Stimulated activated naive CD8-positive, alpha-beta T cell treated with anti-CD3 and anti-CD28 coated beads, Interleukin-15, Interleukin-2, amounts not matched to agents 100 ng/mL and 50 ng/mL, for 24 hours (primary cell): ENCODE data around the gene SLCO2A1.

Experiments used
- H3K27ac Mint-ChIP-seq: one replicate; pipeline ENCODE4 v1.8.0; 2021; ENCODE audit warnings: mild to moderate bottlenecking, mixed read lengths
- H3K27me3 Mint-ChIP-seq: one replicate; pipeline ENCODE4 v1.8.0; 2021; ENCODE audit warnings: mixed read lengths
- H3K36me3 Mint-ChIP-seq: one replicate; pipeline ENCODE4 v1.8.0; 2021; ENCODE audit warnings: low read depth, mixed read lengths
- H3K4me1 Mint-ChIP-seq: one replicate; pipeline ENCODE4 v1.8.0; 2021; ENCODE audit warnings: low read depth, mixed read lengths
- H3K4me3 Mint-ChIP-seq: one replicate; pipeline ENCODE4 v1.8.0; 2021; ENCODE audit warnings: mild to moderate bottlenecking, mixed read lengths
- H3K9me3 Mint-ChIP-seq: one replicate; pipeline ENCODE4 v1.8.0; 2021; ENCODE audit warnings: mixed read lengths

SLCO2A1 gene

DNA sequence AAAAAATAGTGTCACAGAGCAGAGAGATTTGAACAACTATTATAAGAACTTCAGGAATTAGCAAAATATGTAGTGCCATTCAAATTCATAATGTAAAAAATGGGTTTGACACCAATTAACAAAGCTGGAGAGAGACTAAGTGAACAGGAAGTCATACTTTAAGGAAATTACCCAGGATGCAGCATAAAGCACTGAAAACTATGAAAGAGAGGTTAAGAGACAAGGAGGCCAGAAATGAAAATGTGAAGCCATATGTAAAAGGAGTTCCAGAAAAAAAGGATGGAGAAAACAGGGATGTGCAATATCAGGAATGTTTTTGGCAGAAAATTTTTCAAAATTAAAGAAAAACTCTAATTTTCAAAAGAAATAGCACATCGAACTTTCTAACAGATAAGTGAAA, 57.6 kb downstream of the SLCO2A1 start:
- no peaks in the 10 kb centered on the region for H3K36me3 Mint-ChIP-seq
- H3K9me3 Mint-ChIP-seq, result no peaks in the 10 kb centered on the region
- H3K4me1 Mint-ChIP-seq, result no peaks in the 10 kb centered on the region
- no peak overlapping the region for H3K27ac Mint-ChIP-seq
- peaks cover 5% of the 10 kb centered on the region for H3K27me3 Mint-ChIP-seq
- no peak overlapping the region for H3K4me3 Mint-ChIP-seq

DNA sequence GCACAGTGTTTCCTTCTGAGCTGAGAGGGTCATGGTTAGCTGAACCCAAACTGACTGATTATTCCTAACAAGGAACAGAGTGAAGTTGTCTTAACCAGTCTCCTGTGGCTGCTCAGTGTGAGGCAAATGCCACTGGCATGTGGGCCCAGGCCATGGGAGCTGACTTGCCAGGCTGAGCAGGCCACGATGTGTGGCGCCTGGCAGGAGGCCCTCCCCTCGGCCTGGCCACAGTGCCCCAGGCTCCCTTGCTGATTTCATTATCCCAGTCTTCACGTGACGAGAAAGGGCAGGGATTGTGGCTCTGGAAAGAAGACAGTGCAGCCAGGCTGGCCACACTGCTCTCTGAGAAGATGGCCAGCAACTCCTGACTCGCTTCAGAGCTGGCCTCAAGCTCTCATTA, 58.8 kb downstream of the SLCO2A1 start:
- H3K9me3 Mint-ChIP-seq, result no peaks in the 10 kb centered on the region
- H3K4me3 Mint-ChIP-seq, result no peak overlapping the region
- no peaks in the 10 kb centered on the region for H3K4me1 Mint-ChIP-seq
- H3K27me3 Mint-ChIP-seq, result peaks cover 5% of the 10 kb centered on the region
- no peaks in the 10 kb centered on the region for H3K36me3 Mint-ChIP-seq
- H3K27ac Mint-ChIP-seq, result no peak overlapping the region

DNA sequence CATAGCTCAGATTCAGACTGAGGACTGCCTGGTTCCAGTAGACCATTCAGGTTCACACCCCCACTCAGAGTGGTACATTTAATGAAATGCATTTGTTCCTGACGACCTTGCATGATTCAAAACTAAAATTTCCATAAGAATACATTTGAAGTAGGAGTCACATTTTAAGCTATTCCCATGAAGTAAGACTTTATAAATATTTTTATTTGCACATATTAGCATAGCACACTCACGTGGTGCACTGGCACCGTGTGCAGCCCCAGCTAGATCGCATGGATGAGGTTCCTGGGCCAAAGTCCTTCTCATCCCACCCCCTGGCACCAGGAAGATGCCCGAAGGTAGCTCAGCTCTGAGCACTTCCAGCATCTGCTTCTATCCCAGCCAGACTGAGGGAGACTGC, 59.4 kb downstream of the SLCO2A1 start:
- no peaks in the 10 kb centered on the region for H3K36me3 Mint-ChIP-seq
- no peaks in the 10 kb centered on the region for H3K27me3 Mint-ChIP-seq
- H3K27ac Mint-ChIP-seq, result no peak overlapping the region
- H3K4me3 Mint-ChIP-seq, result no peak overlapping the region
- H3K4me1 Mint-ChIP-seq, result no peaks in the 10 kb centered on the region
- H3K9me3 Mint-ChIP-seq, result no peaks in the 10 kb centered on the region

DNA sequence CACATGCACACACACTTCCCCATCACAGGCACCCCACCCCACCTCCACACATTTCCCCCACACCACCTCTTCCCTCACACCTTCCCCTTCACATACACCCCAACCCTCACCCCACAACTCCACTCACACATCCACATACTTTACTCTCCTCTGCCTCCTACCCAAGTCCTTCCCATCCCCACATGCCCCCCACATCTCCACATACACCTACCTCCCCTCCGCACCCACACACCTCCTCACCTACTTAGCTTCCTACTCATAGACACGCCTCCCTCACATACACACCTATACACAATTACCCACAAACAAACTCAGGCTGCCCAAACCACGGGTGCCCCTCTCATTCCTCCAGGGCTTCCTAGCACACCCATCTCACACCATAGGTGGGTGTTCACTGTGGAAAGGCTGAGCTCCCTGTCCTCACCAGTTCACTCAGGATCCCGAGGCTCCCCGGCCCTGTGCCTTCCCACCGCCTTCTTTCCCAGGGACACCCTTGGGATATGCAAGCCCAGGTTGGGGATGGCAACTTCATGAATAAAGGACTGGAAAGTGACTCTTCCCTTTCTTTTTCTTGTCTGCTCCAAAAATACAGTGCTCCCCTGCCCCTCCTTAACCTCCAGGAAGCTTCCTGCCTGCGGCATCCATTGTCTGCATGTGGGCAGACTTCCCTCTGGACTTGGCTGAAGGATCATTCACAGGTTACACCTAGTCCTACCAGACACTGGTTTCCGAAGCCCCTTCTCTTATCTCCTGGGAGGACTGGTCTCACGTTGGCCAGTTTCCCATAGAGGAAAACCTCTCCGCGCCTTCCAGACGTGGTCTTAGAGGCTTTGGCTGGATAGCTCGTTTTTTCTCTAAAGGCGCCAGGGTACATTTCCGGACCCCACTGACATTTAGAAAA, 61.5 kb downstream of the SLCO2A1 start:
- H3K36me3 Mint-ChIP-seq, result no peaks in the 10 kb centered on the region
- no peak overlapping the region for H3K27ac Mint-ChIP-seq
- no peak overlapping the region for H3K4me3 Mint-ChIP-seq
- no peaks in the 10 kb centered on the region for H3K27me3 Mint-ChIP-seq
- H3K9me3 Mint-ChIP-seq, result no peaks in the 10 kb centered on the region
- H3K4me1 Mint-ChIP-seq, result no peaks in the 10 kb centered on the region

DNA sequence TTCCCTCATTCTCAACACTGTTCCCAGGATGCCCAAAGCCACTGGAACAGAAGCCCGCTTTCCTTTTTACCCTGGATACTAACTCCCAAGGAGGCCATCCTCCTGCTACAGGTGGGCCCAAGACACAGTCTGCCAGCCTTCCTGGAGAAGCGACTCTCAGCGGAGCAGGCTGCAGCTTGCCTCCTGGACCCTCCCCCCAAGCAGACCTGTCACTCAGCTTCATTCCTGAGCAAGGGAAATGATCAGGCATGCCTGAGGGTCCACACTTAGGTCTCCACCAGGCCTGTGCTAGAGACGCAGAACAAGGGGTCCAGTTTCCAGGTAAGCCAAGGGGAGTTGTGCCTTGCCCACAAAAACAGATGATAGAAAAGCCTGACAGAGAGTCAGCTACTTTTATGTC, 62.8 kb downstream of the SLCO2A1 start:
- H3K9me3 Mint-ChIP-seq, result no peaks in the 10 kb centered on the region
- H3K4me1 Mint-ChIP-seq, result no peaks in the 10 kb centered on the region
- no peaks in the 10 kb centered on the region for H3K27me3 Mint-ChIP-seq
- no peak overlapping the region for H3K4me3 Mint-ChIP-seq
- no peaks in the 10 kb centered on the region for H3K36me3 Mint-ChIP-seq
- no peak overlapping the region for H3K27ac Mint-ChIP-seq

DNA sequence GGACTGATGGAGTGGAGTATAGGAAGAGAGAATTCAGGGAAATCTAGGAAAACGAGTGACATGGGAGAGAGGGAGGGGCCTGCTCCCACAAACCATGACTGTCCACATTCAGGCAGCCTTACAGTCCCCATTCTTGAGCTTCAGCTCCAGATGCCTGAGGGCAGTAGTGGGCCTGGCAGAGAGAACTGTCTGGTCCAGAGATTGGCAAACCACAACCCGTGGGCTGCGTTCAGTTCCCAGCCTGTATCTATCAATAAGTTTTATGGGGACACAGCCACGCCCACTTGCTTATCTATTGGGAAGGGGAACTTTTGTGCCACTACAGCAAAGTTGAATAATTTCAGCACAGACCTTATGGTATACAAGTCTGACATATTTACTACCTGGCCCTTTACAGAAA, 63.8 kb downstream of the SLCO2A1 start:
- Mint-ChIP-seq H3K27me3 (no peaks in the 10 kb centered on the region), H3K27ac (no peak overlapping the region), H3K36me3 (no peaks in the 10 kb centered on the region), H3K9me3 (no peaks in the 10 kb centered on the region), H3K4me1 (no peaks in the 10 kb centered on the region), H3K4me3 (no peak overlapping the region)

DNA sequence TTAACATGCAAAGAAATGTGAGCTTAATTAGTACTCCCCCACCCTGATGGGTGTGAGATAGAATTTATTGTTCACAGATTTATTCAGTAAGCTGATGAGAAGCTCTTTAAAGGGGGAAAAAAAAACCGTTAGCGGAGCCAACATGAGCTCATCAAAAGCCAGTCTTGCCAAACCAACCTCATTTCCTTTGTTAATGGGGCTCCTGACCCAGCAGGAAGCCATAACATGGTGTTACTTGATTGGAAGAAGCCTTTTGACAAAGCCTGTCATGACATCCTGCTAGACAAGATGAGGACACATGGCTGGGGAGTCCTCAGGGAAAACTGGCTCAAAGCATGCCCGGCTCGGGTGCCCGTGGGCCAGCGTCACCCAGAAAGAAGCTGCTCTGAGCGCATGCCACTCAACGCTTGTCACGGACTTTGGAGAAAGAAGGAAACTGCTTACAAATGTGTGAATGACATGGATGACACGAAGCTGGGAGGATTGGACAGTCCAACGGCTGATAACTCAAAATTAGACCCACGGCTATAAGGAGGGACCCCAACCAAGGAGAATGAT, 64.6 kb downstream of the SLCO2A1 start:
- Mint-ChIP-seq H3K27ac (no peak overlapping the region), H3K4me3 (no peak overlapping the region), H3K36me3 (no peaks in the 10 kb centered on the region), H3K9me3 (no peaks in the 10 kb centered on the region), H3K4me1 (no peaks in the 10 kb centered on the region), H3K27me3 (no peaks in the 10 kb centered on the region)

DNA sequence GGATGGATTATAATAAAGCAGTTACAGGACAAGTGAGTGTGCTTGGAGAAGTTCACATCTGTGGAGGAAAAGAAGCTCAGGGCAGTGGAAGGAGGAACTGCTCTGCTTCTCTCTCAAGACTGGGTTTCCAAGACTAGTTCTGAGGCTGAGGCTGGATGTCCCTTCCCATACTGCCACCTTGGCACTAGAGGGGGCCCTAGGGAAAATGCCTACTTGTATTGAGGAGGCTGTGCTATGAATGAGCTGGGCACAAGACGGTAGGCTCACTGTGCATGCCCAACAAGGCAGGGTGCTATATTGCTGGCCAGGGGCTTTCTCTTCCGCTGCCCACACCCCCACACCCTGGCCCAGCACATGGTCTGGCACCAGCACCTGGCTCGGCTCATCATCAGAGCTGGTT, 65.2 kb downstream of the SLCO2A1 start:
- H3K4me3 Mint-ChIP-seq, result no peak overlapping the region

DNA sequence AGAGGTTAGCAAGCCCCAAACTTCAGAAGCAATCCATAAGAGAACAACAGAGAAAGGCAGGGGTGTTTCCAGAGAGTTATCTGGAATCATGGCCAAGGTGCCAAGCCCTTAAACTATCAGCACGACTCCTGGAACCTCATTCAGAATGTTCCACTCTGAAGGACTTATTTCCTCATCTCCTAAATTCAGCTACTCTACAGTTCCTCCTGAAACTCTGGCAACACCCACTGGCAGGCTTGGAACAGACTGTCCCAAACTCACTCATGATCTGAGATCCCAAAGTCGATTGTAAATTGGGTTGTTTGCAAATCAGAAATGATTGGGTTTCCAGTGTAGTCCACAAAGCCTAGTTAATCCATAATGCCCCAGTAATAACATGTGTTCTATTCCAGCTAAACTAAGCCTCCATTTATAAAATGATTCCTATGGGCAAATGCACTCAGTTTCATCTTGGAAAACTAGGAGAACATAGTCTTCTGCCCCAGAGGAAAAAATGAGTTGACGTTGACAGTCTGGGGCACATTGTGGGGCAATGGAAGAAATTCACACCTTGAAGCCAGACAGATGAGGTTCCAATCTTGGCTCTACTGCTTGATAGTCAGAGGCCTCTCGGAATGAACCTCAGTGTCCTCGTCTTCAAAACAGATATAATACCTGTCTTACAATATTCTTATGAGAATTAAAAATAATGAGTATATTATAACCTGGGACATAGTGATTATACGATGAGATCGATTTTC, 65.9 kb downstream of the SLCO2A1 start:
- Mint-ChIP-seq H3K36me3 (no peaks in the 10 kb centered on the region), H3K27ac (no peak overlapping the region), H3K9me3 (no peaks in the 10 kb centered on the region), H3K4me1 (no peaks in the 10 kb centered on the region), H3K27me3 (no peaks in the 10 kb centered on the region), H3K4me3 (no peak overlapping the region)

More for the DNA sequence above, 65.2 kb downstream of the SLCO2A1 start:
- no peak overlapping the region for H3K27ac Mint-ChIP-seq
- no peaks in the 10 kb centered on the region for H3K9me3 Mint-ChIP-seq
- no peaks in the 10 kb centered on the region for H3K4me1 Mint-ChIP-seq
- no peaks in the 10 kb centered on the region for H3K27me3 Mint-ChIP-seq
- no peaks in the 10 kb centered on the region for H3K36me3 Mint-ChIP-seq

DNA sequence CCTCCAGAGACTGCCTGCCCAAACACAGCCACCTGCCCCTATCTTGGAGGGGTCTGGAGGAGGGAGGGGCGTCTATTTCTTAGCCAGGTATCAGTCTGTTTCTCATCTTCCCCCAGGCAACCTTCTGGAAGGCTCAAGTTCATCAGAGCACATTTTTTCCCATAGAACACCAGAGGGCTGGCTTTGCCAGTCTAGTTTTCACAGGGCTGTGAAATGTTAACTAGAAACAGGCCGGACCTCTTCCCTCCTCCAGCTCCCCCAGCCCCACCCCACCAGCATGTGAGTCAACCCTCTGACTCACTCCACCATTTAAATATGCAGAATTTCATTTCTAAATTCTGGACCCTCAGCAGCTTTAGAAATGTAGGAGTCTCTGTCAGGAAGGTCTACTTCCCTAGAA, 66.9 kb downstream of the SLCO2A1 start:
- H3K9me3 Mint-ChIP-seq, result no peaks in the 10 kb centered on the region
- H3K4me3 Mint-ChIP-seq, result no peak overlapping the region
- H3K27me3 Mint-ChIP-seq, result no peaks in the 10 kb centered on the region
- no peak overlapping the region for H3K27ac Mint-ChIP-seq
- H3K4me1 Mint-ChIP-seq, result no peaks in the 10 kb centered on the region
- no peaks in the 10 kb centered on the region for H3K36me3 Mint-ChIP-seq

DNA sequence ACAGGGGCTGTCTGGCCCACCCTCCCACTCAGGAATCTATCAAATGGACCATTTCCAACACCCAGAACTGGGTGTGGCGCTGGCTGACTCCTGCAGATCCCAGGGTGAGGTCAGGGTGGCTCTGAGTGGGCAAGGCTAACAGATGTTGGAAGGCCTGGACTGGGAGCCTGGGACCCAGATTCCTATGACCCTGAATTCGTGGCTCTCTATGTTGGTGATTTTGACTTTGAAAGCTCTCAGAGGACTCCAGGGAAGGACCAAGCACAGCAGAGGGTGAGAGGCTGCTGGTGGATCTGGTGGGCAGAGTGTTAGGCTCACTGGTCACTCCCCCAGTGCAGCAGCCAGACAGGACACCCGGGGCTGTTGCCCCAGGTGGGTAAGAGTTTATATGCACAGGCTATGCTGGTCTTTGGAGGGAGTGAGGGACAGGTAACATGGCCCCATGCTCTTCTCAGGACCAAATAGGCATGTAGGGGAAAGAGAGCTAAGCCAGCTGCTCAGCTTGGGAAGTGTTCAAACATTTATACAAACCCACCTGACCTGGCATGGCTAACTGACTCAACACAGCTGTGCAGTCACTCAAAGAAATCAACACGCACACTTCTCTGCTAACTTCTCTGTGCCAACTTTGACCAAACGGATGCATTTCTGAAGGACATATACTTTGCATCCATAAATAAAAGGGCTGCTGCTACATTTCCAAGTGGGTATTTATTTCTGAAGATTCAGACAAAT, 71.5 kb downstream of the SLCO2A1 start:
- no peak overlapping the region for H3K4me3 Mint-ChIP-seq
- H3K36me3 Mint-ChIP-seq, result no peaks in the 10 kb centered on the region
- H3K27me3 Mint-ChIP-seq, result no peaks in the 10 kb centered on the region
- H3K4me1 Mint-ChIP-seq, result no peaks in the 10 kb centered on the region
- no peak overlapping the region for H3K27ac Mint-ChIP-seq
- no peaks in the 10 kb centered on the region for H3K9me3 Mint-ChIP-seq

DNA sequence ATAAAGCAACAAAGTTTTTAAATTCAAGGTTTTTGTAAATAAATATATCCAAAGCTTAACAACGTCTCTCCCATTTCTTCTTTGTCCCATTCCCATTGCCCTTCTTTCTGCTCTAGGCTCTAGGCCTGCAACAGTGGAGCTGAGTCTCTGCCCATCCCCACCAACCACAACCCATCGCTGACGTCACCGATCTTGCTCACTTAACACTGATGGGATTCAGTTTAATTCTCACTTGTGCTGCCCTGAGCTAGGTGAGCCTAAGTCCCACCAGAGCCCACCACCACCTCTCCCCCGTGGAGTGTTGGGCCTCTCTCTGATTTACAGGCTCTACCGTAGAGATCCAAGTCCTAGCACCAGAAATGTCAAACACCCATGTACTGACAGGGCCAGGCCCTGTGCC, 72.7 kb downstream of the SLCO2A1 start:
- Mint-ChIP-seq H3K27ac (no peak overlapping the region), H3K36me3 (no peaks in the 10 kb centered on the region), H3K4me3 (no peak overlapping the region), H3K27me3 (no peaks in the 10 kb centered on the region), H3K4me1 (no peaks in the 10 kb centered on the region), H3K9me3 (no peaks in the 10 kb centered on the region)

DNA sequence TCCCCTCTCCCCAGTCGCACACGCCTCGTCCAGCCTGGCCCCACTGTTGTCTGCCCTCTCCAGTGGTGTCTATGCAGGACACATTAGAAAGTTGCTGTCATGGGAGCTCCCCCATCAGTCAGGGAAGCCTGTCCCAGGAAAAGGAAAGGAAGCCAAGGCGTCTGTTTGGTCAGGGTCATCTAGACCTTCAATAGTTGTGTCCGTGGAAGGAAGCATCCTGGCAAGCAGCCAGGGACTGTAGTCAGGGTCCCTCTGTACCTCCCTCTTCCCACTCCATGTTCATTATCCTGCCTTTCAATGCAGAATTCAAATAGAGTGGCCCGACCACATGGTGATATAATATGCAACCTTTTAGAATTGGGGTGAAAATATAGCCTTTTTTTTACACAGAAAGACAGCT, 73.4 kb downstream of the SLCO2A1 start:
- Mint-ChIP-seq H3K27ac (no peak overlapping the region), H3K9me3 (no peaks in the 10 kb centered on the region), H3K36me3 (no peaks in the 10 kb centered on the region), H3K4me3 (no peak overlapping the region), H3K27me3 (no peaks in the 10 kb centered on the region), H3K4me1 (no peaks in the 10 kb centered on the region)

DNA sequence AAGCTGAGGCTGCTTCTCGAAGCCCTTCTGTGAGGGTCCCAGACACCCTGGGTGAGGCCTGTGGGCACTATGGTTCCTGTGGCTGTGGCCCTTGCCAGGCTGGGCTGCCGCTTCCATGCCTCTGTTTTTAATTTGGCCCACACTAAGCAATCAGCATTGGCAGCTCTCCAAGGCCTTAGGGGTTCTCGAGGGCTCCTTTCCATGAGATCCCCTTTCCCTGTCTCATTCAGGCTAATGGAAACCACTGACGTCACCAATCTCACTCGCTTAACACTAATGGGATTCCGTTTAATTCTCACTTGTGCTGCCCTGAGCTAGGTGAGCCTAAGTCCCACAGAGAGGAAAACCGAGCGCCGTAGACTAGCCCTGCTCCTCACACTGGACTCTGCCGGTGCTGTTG, 73.8 kb downstream of the SLCO2A1 start:
- H3K4me3 Mint-ChIP-seq, result no peak overlapping the region
- H3K27me3 Mint-ChIP-seq, result no peaks in the 10 kb centered on the region
- H3K4me1 Mint-ChIP-seq, result no peaks in the 10 kb centered on the region
- H3K36me3 Mint-ChIP-seq, result no peaks in the 10 kb centered on the region
- no peak overlapping the region for H3K27ac Mint-ChIP-seq
- H3K9me3 Mint-ChIP-seq, result no peaks in the 10 kb centered on the region
